ENCODE measurements around the gene DENR. TPM values are rescaled to one million over a fixed set of nuclear protein-coding genes. Genes with fewer than 3 reads are reported as not detected.

DENR gene
- total RNA-seq, 1 donor from 2014 or later: 45.5 TPM

DNA sequence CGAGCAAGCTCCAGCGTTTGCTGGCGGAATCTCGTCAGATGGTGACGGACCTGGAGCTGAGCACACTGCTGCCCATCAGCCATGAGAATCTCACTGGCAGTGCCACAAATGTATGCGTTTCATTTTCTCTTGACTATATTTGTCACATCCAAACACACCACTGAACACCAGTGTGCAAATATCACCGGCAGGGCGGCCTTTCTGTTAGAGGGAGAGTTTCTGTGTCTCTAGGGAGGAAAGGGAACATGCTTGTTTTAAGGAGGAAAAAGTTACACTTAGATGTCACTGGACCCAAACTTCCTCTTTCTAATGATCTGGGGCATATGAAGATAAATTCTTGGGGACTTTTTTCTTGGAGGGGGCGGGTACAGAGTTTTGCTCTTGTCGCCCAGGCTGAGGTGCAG lies 60.7 kb downstream of the DENR start:
- DNase-seq (ENCODE audit: low read depth): no peak

DNA sequence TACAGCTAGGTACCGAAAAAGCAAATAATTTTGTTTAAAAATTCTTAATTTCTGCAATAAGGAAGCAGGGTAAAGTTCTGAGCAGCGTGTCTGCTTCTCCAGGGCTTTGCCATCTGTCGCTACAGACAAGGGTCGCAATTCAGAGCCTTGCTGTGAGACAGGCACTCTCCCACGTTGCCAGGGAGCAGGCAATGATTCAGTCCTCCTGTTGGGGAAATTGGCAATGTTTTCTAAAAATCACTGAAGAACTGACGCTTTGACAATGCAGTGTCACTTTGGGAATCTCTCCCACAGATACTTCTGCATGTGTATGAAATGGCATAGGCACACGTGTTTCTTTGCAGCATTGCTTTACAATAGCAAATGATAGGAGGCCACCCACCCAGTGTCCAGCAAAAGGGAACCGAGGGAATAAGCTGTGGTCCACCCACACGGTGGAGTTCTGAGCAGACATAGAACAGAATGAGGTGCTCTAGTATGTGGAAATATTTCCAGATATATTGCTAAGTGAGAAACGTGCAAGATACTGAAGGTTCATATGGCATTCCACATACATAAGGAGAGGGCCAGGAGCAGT lies 66.7 kb downstream of the DENR start:
- no peak for DNase-seq (ENCODE audit: low read depth)

GRCh38 chr12:122820138-122820537 lies 67.5 kb downstream of the DENR start:
- no peak for DNase-seq (ENCODE audit: low read depth)

Other genes starting within 250 kb of the DENR start
- 70.4 and 83.3 TPM in 2 replicates for gene RSRC2, start 225.9 kb upstream of the DENR start, total RNA-seq
- gene KNTC1, start 225.6 kb upstream of the DENR start, total RNA-seq: 5.4 and 6.6 TPM in 2 replicates
- gene HCAR2, start 49.5 kb upstream of the DENR start, total RNA-seq: not detected in 2 replicates
- gene HCAR3, start 36.0 kb upstream of the DENR start, total RNA-seq: not detected in 2 replicates
- not detected in 2 replicates for gene HCAR1, start 22.0 kb upstream of the DENR start, total RNA-seq
- gene CCDC62, start 21.7 kb downstream of the DENR start, total RNA-seq: 1.2 and 1.6 TPM in 2 replicates
- 10.0 and 25.0 TPM in 2 replicates for gene HIP1R, start 82.6 kb downstream of the DENR start, total RNA-seq
- gene VPS37B, start 143.3 kb downstream of the DENR start, total RNA-seq: 82.4 and 86.7 TPM in 2 replicates
- gene ABCB9, start 213.6 kb downstream of the DENR start, total RNA-seq: 6.9 and 10.4 TPM in 2 replicates
- 15.3 and 20.8 TPM in 2 replicates for gene OGFOD2, start 222.4 kb downstream of the DENR start, total RNA-seq
- 189 and 192 TPM in 2 replicates for gene ARL6IP4, start 227.9 kb downstream of the DENR start, total RNA-seq

All from myocyte (in vitro differentiated cells).